ENCODE data around the gene NOL4L. TPM values are rescaled to one million over a fixed set of nuclear protein-coding genes. Genes with fewer than 3 reads are reported as not detected.
"Not testable (repeated sequence)": the region's sequence is repeated elsewhere in the genome, so short reads cannot be mapped to it uniquely, and the experiment has no call there.

Gene NOL4L
- total and polyA plus RNA-seq, 5 experiments from 2014 or later = 10.0 to 66.1 (median 21.5) TPM

- H3K4me1 Mint-ChIP-seq = peaks cover 10 to 55% (median 46%) of the 10 kb centered on the region in 4 donors
- DNase-seq, H3K9me3 Mint-ChIP-seq, ATAC-seq, H3K27me3 Mint-ChIP-seq, H3K36me3 Mint-ChIP-seq: not testable (repeated sequence)
- peak overlapping the region in 4 of 10 donors; percentile 32 to 84 (median 58) for H3K4me3 Mint-ChIP-seq
- POLR2A ChIA-PET = interaction anchor here (1.1 to 8.0 kb wide), 3 partner anchors 8 to 39 kb away, joined by 3 to 128 read pairs (median 5); no protein-coding TSS in a partner anchor
- peak overlapping the region in 9 of 10 donors; percentile 83 to 94 (median 91) for H3K27ac Mint-ChIP-seq
Observed at GRCh38 chr20:32578062-32578461, 7.1 kb downstream of the NOL4L start.

GRCh38 chr20:32577657-32578056 lies 7.5 kb downstream of the NOL4L start:
- Mint-ChIP-seq H3K27me3 (no peaks in the 10 kb centered on the region), H3K4me1 (peaks cover 14 to 59% (median 46%) of the 10 kb centered on the region in 4 donors), H3K36me3 (peaks cover 0 to 5% (median 0%) of the 10 kb centered on the region in 3 donors), H3K4me3 (peak overlapping the region in 5 of 10 donors; percentile 10 to 84 (median 58)), H3K27ac (peak overlapping the region in 8 of 10 donors; percentile 58 to 91 (median 88)), H3K9me3 (no peaks in the 10 kb centered on the region)
- no peak for ATAC-seq
- DNase-seq = no peak
- POLR2A ChIA-PET = interaction anchor here (0.6 to 8.0 kb wide), 4 partner anchors 8 to 39 kb away, joined by 3 to 128 read pairs (median 8); no protein-coding TSS in a partner anchor

GRCh38 chr20:32577023-32577422 lies 8.1 kb downstream of the NOL4L start:
- peaks cover 0 to 10% (median 0%) of the 10 kb centered on the region in 3 donors for H3K36me3 Mint-ChIP-seq
- peak overlapping the region in 1 of 10 donors; percentile 58 for H3K4me3 Mint-ChIP-seq
- H3K27me3 Mint-ChIP-seq = no peaks in the 10 kb centered on the region
- POLR2A ChIA-PET = interaction anchor here (0.6 to 8.0 kb wide), 3 partner anchors 11 to 38 kb away, joined by 10 to 128 read pairs (median 12); no protein-coding TSS in a partner anchor
- H3K27ac Mint-ChIP-seq = peak overlapping the region in 5 of 10 donors; percentile 81 to 91 (median 89)
- no peaks in the 10 kb centered on the region for H3K9me3 Mint-ChIP-seq
- peaks cover 20 to 61% (median 45%) of the 10 kb centered on the region in 4 donors for H3K4me1 Mint-ChIP-seq
- DNase-seq (no peak), ATAC-seq (no peak)

GRCh38 chr20:32576560-32576959 lies 8.6 kb downstream of the NOL4L start:
- Mint-ChIP-seq H3K9me3 (no peaks in the 10 kb centered on the region), H3K36me3 (peaks cover 0 to 9% (median 0%) of the 10 kb centered on the region in 3 donors), H3K4me3 (no peak overlapping the region), H3K27me3 (no peaks in the 10 kb centered on the region), H3K4me1 (peaks cover 25 to 61% (median 43%) of the 10 kb centered on the region in 4 donors), H3K27ac (peak overlapping the region in 1 of 10 donors; percentile 58)
- POLR2A ChIA-PET = interaction anchor here (2.5 to 8.0 kb wide), 2 partner anchors 10 to 38 kb away, joined by 12 to 128 read pairs; no protein-coding TSS in a partner anchor
- no peak for DNase-seq
- no peak for ATAC-seq

- no peak overlapping the region for H3K4me3 Mint-ChIP-seq
- POLR2A ChIA-PET = interaction anchor here (1.0 to 8.0 kb wide), 4 partner anchors 9 to 37 kb away, joined by 3 to 128 read pairs (median 8); partner anchors contain the start of gene NOL4L
- no peak for DNase-seq
- H3K36me3 Mint-ChIP-seq = peaks cover 0 to 9% (median 0%) of the 10 kb centered on the region in 3 donors
- no peaks in the 10 kb centered on the region for H3K9me3 Mint-ChIP-seq
- H3K27ac Mint-ChIP-seq = no peak overlapping the region
- H3K27me3 Mint-ChIP-seq = no peaks in the 10 kb centered on the region
- no peak for ATAC-seq
- peaks cover 28 to 58% (median 38%) of the 10 kb centered on the region in 4 donors for H3K4me1 Mint-ChIP-seq
Observed at GRCh38 chr20:32575805-32576204, 9.3 kb downstream of the NOL4L start.

- ATAC-seq (no peak), DNase-seq (no peak)
- Mint-ChIP-seq H3K27me3 (no peaks in the 10 kb centered on the region), H3K27ac (no peak overlapping the region), H3K4me1 (peaks cover 28 to 52% (median 34%) of the 10 kb centered on the region in 4 donors), H3K4me3 (no peak overlapping the region), H3K36me3 (peaks cover 0 to 9% (median 0%) of the 10 kb centered on the region in 3 donors), H3K9me3 (no peaks in the 10 kb centered on the region)
- POLR2A ChIA-PET = interaction anchor here (1.0 to 2.5 kb wide), 3 partner anchors 9 to 11 kb away, joined by 3 to 12 read pairs (median 4); partner anchors contain the start of gene NOL4L
Observed at GRCh38 chr20:32575227-32575581, 9.9 kb downstream of the NOL4L start.

GRCh38 chr20:32574296-32575226 lies 10.6 kb downstream of the NOL4L start:
- H3K27ac Mint-ChIP-seq = peak overlapping the region in 6 of 10 donors; percentile 19 to 94 (median 84)
- DNase-seq (no peak), ATAC-seq (peak; percentile 12 to 26)
- no peaks in the 10 kb centered on the region for H3K9me3 Mint-ChIP-seq
- H3K4me1 Mint-ChIP-seq = peaks cover 22 to 46% (median 34%) of the 10 kb centered on the region in 4 donors
- H3K4me3 Mint-ChIP-seq = peak overlapping the region in 2 of 10 donors; percentile 41 to 62
- POLR2A ChIA-PET = interaction anchor here (1.0 to 3.6 kb wide), 7 partner anchors 8 to 50 kb away, joined by 3 to 12 read pairs (median 4); partner anchors contain the start of gene NOL4L
- H3K36me3 Mint-ChIP-seq = peaks cover 0 to 9% (median 0%) of the 10 kb centered on the region in 3 donors
- H3K27me3 Mint-ChIP-seq = no peaks in the 10 kb centered on the region

- Mint-ChIP-seq H3K4me3 (peak overlapping the region in 3 of 10 donors; percentile 2 to 62 (median 41)), H3K4me1 (peaks cover 10 to 38% (median 31%) of the 10 kb centered on the region in 4 donors), H3K36me3 (peaks cover 0 to 9% (median 0%) of the 10 kb centered on the region in 3 donors), H3K27me3 (no peaks in the 10 kb centered on the region), H3K9me3 (no peaks in the 10 kb centered on the region), H3K27ac (peak overlapping the region in 6 of 10 donors; percentile 74 to 94 (median 87))
- no peak for DNase-seq
- ATAC-seq = no peak
- POLR2A ChIA-PET = interaction anchor here (0.5 to 3.6 kb wide), 10 partner anchors 10 to 162 kb away, joined by 3 to 11 read pairs (median 4); no protein-coding TSS in a partner anchor
Observed at GRCh38 chr20:32573167-32573851, 11.8 kb downstream of the NOL4L start.

GRCh38 chr20:32572271-32572968 lies 12.7 kb downstream of the NOL4L start:
- POLR2A ChIA-PET = interaction anchor here (0.6 to 3.6 kb wide), 7 partner anchors 9 to 74 kb away, joined by 3 to 11 read pairs (median 4); no protein-coding TSS in a partner anchor
- no peaks in the 10 kb centered on the region for H3K9me3 Mint-ChIP-seq
- no peak for DNase-seq
- peak overlapping the region in 7 of 10 donors; percentile 74 to 92 (median 86) for H3K27ac Mint-ChIP-seq
- no peaks in the 10 kb centered on the region for H3K27me3 Mint-ChIP-seq
- no peak for ATAC-seq
- H3K36me3 Mint-ChIP-seq = peaks cover 0 to 9% (median 0%) of the 10 kb centered on the region in 3 donors
- H3K4me3 Mint-ChIP-seq = peak overlapping the region in 6 of 10 donors; percentile 6 to 67 (median 34)
- peaks cover 3 to 32% (median 30%) of the 10 kb centered on the region in 4 donors for H3K4me1 Mint-ChIP-seq

GRCh38 chr20:32571566-32571965 lies 13.6 kb downstream of the NOL4L start:
- Mint-ChIP-seq H3K9me3 (no peaks in the 10 kb centered on the region), H3K4me1 (peaks cover 0 to 32% (median 29%) of the 10 kb centered on the region in 4 donors), H3K36me3 (peaks cover 0 to 9% (median 0%) of the 10 kb centered on the region in 3 donors), H3K27me3 (no peaks in the 10 kb centered on the region), H3K27ac (peak overlapping the region in 7 of 10 donors; percentile 74 to 90 (median 84)), H3K4me3 (peak overlapping the region in 3 of 10 donors; percentile 6 to 54 (median 11))
- DNase-seq = no peak
- POLR2A ChIA-PET = interaction anchor here (0.8 to 3.6 kb wide), 3 partner anchors 8 to 35 kb away, joined by 3 to 11 read pairs (median 4); no protein-coding TSS in a partner anchor
- ATAC-seq = no peak

Measured in naive thymus-derived CD8-positive, alpha-beta T cell (primary cell).